ENCODE measurements around the gene SASH1. TPM values are rescaled to one million over a fixed set of nuclear protein-coding genes. Genes with fewer than 3 reads are reported as not detected.

SASH1 gene
- total RNA-seq, 1 donor from 2014 or later = 10.2 TPM

GRCh38 chr6:148502773-148503135 is 160.1 kb downstream of the SASH1 start:
- peaks cover 5% of the 10 kb centered on the region for H3F3A ChIP-seq (ENCODE audit: low read depth)
- H3K79me2 ChIP-seq (ENCODE audit: low read depth) = no peaks in the 10 kb centered on the region
- H3K4me3 ChIP-seq = no peak overlapping the region
- H3K4me2 ChIP-seq = no peak overlapping the region
- TF ChIP-seq EZH2 (IDR thresholded peaks at IDR 0.05) (no peak), EZH2phosphoT487 (IDR thresholded peaks at IDR 0.05) (no peak), CTCF (IDR thresholded peaks at IDR 0.05) (no peak)
- H4K20me1 ChIP-seq (ENCODE audit: low read depth) = no peaks in the 10 kb centered on the region
- H2AFZ ChIP-seq (replicated peaks) = no peak overlapping the region
- H3K4me3 Mint-ChIP-seq = no peak overlapping the region
- H3K36me3 Mint-ChIP-seq = peaks cover 12% of the 10 kb centered on the region
- peaks cover 20% of the 10 kb centered on the region for H3K4me1 ChIP-seq
- no peak overlapping the region for H3K27ac ChIP-seq
- DNase-seq (ENCODE audit: low spot score) = no peak
- H3K9me3 Mint-ChIP-seq = no peaks in the 10 kb centered on the region
- H3K27me3 ChIP-seq = no peaks in the 10 kb centered on the region
- no peaks in the 10 kb centered on the region for H3K36me3 ChIP-seq
- H3K27ac Mint-ChIP-seq = no peak overlapping the region
- no peak overlapping the region for H3K9ac ChIP-seq
- no peaks in the 10 kb centered on the region for H3K27me3 Mint-ChIP-seq (ENCODE audit: insufficient read depth, low read depth)
- peaks cover 22% of the 10 kb centered on the region for H3K4me1 Mint-ChIP-seq
- no peaks in the 10 kb centered on the region for H3K9me3 ChIP-seq (ENCODE audit: low read depth)

DNA sequence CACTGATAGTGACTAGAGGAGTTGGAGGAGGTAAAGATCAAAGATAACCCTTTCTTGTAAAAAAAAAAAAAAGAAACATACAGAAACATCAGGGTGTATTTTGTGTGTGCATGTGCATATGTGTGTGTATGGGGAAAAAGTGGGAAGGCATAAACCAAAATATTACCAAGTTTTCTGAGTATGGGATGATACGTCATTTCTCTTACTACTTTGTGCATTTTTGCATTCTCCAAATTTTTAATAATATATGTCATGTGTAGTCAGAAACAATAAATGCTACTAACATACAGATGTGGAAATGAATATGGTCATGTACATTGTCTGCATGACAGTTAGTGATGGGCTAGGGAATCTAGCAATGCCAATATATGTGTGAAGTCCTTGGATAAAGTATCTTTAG is 161.1 kb downstream of the SASH1 start:
- H3K4me3 ChIP-seq = no peak overlapping the region
- no peak overlapping the region for H3K4me2 ChIP-seq
- no peaks in the 10 kb centered on the region for H3K9me3 ChIP-seq (ENCODE audit: low read depth)
- no peak overlapping the region for H3K27ac Mint-ChIP-seq
- no peaks in the 10 kb centered on the region for H3K27me3 Mint-ChIP-seq (ENCODE audit: insufficient read depth, low read depth)
- TF ChIP-seq CTCF (IDR thresholded peaks at IDR 0.05) = no peak
- no peak for TF ChIP-seq EZH2 (IDR thresholded peaks at IDR 0.05)
- no peak for TF ChIP-seq EZH2phosphoT487 (IDR thresholded peaks at IDR 0.05)
- H3K4me3 Mint-ChIP-seq = no peak overlapping the region
- peaks cover 12% of the 10 kb centered on the region for H3K36me3 Mint-ChIP-seq
- peaks cover 14% of the 10 kb centered on the region for H3F3A ChIP-seq (ENCODE audit: low read depth)
- H3K36me3 ChIP-seq = no peaks in the 10 kb centered on the region
- H3K27ac ChIP-seq = no peak overlapping the region
- no peak overlapping the region for H2AFZ ChIP-seq (replicated peaks)
- no peak for DNase-seq (ENCODE audit: low spot score)
- H3K4me1 Mint-ChIP-seq = peaks cover 31% of the 10 kb centered on the region
- no peaks in the 10 kb centered on the region for H4K20me1 ChIP-seq (ENCODE audit: low read depth)
- no peaks in the 10 kb centered on the region for H3K79me2 ChIP-seq (ENCODE audit: low read depth)
- peaks cover 22% of the 10 kb centered on the region for H3K4me1 ChIP-seq
- no peak overlapping the region for H3K9ac ChIP-seq
- no peaks in the 10 kb centered on the region for H3K27me3 ChIP-seq
- H3K9me3 Mint-ChIP-seq = no peaks in the 10 kb centered on the region

GRCh38 chr6:148507774-148508173 is 165.1 kb downstream of the SASH1 start:
- no peaks in the 10 kb centered on the region for H3K27me3 ChIP-seq
- peak; percentile 17 for DNase-seq (ENCODE audit: low spot score)
- peaks cover 35% of the 10 kb centered on the region for H3K4me1 ChIP-seq
- H3F3A ChIP-seq (ENCODE audit: low read depth) = peaks cover 32% of the 10 kb centered on the region
- TF ChIP-seq EZH2 (IDR thresholded peaks at IDR 0.05) = no peak
- H3K9me3 ChIP-seq (ENCODE audit: low read depth) = no peaks in the 10 kb centered on the region
- Mint-ChIP-seq H3K9me3 (no peaks in the 10 kb centered on the region), H3K36me3 (peaks cover 5% of the 10 kb centered on the region), H3K4me1 (peaks cover 35% of the 10 kb centered on the region), H3K27ac (peak overlapping the region; percentile 16), H3K27me3 (ENCODE audit: insufficient read depth, low read depth) (peaks cover 3% of the 10 kb centered on the region), H3K4me3 (peak overlapping the region; percentile 88)
- H3K4me3 ChIP-seq = no peak overlapping the region
- no peaks in the 10 kb centered on the region for H4K20me1 ChIP-seq (ENCODE audit: low read depth)
- H3K27ac ChIP-seq = peak overlapping the region; percentile 91
- H3K4me2 ChIP-seq = peak overlapping the region; percentile 87
- H2AFZ ChIP-seq (replicated peaks) = no peak overlapping the region
- H3K36me3 ChIP-seq = no peaks in the 10 kb centered on the region
- H3K9ac ChIP-seq = no peak overlapping the region
- peaks cover 12% of the 10 kb centered on the region for H3K79me2 ChIP-seq (ENCODE audit: low read depth)

DNA sequence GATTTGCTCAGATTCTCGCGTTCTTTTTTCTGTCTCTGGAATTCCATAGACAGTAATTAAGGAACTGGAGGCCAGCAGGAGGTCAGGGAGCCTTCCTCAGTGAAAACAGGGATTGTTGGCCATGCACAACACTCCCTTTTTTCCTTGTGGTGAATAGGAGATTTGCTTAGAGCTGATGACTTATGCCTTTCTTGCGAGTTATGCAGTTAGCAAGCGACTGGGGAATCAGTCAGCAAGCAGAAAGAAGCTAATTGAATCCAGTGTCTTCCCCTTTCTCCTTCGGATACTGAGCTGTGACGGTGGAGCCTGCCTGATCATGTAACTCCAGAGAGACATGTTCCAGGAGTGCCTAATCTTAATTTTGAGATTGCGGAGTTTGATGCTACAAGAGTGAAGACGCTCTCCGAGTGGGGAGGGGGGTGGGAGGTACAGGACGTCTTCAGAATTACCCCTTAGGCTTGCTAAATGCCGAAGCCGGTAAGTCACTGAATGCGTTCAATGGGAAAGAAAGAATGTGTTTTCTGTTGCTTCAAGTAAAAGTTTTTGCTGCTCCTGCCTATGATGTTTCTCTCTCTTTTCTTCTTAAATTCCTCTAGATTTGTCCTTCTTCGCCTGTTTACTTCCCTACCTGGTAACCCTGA is 165.9 kb downstream of the SASH1 start:
- H3K27ac Mint-ChIP-seq = peak overlapping the region; percentile 98
- H3K36me3 Mint-ChIP-seq = peaks cover 10% of the 10 kb centered on the region
- H3K27me3 Mint-ChIP-seq (ENCODE audit: insufficient read depth, low read depth) = peaks cover 3% of the 10 kb centered on the region
- peak overlapping the region; percentile 87 for H3K4me2 ChIP-seq
- H2AFZ ChIP-seq (replicated peaks) = peak overlapping the region; percentile 35
- no peaks in the 10 kb centered on the region for H3K9me3 ChIP-seq (ENCODE audit: low read depth)
- peaks cover 12% of the 10 kb centered on the region for H3K79me2 ChIP-seq (ENCODE audit: low read depth)
- TF ChIP-seq EZH2phosphoT487 (IDR thresholded peaks at IDR 0.05) (peak; percentile 30), EZH2 (IDR thresholded peaks at IDR 0.05) (no peak), CTCF (IDR thresholded peaks at IDR 0.05) (no peak)
- peaks cover 35% of the 10 kb centered on the region for H3K4me1 ChIP-seq
- peak overlapping the region; percentile 15 for H3K9ac ChIP-seq
- H3K27ac ChIP-seq = peak overlapping the region; percentile 91
- H3K4me1 Mint-ChIP-seq = peaks cover 41% of the 10 kb centered on the region
- DNase-seq (ENCODE audit: low spot score) = peak; percentile 84
- H3K36me3 ChIP-seq = no peaks in the 10 kb centered on the region
- no peaks in the 10 kb centered on the region for H4K20me1 ChIP-seq (ENCODE audit: low read depth)
- H3K4me3 ChIP-seq = peak overlapping the region; percentile 52
- H3K27me3 ChIP-seq = no peaks in the 10 kb centered on the region
- H3K9me3 Mint-ChIP-seq = no peaks in the 10 kb centered on the region
- H3F3A ChIP-seq (ENCODE audit: low read depth) = peaks cover 32% of the 10 kb centered on the region
- H3K4me3 Mint-ChIP-seq = peak overlapping the region; percentile 88
